Lower lobe of right lung (tissue), 2 donors: ENCODE measurements around the gene CDON. TPM values are rescaled to one million over a fixed set of nuclear protein-coding genes. Genes with fewer than 3 reads are reported as not detected.

Experiments used
- ATAC-seq, 2 donors: fragments of 200-7000 bp; cut with Tn5 transposase; one replicate each; pipeline ENCODE4 v1.9.1; 2020 to 2022; ENCODE audit warnings: mild to moderate bottlenecking in 2 of 2, moderate library complexity in 2 of 2
- DNase-seq: peaks from one replicate; pipeline ENCODE4 v3.0.0-alpha.2; 2020
- H3K27ac ChIP-seq: fragments of 200-600 bp; one replicate; pipeline ENCODE4 v1.8.0; 2022
- H3K27me3 ChIP-seq: fragments of 200-600 bp; one replicate; pipeline ENCODE4 v1.8.0; 2022; ENCODE audit warnings: low read depth
- H3K36me3 ChIP-seq: fragments of 200-600 bp; one replicate; pipeline ENCODE4 v1.8.0; 2022; ENCODE audit warnings: mild to moderate bottlenecking
- H3K4me1 ChIP-seq: fragments of 200-600 bp; one replicate; pipeline ENCODE4 v1.8.0; 2022
- H3K4me3 ChIP-seq: fragments of 200-600 bp; one replicate; pipeline ENCODE4 v1.8.0; 2022; ENCODE audit warnings: mild to moderate bottlenecking
- H3K9me3 ChIP-seq: fragments of 200-600 bp; one replicate; pipeline ENCODE4 v1.8.0; 2022
- intact Hi-C: fragments of 100-400 bp; cut with DNase I; formaldehyde crosslinking; loops from one replicate; pipeline ENCODE4 v1.11.0; 2022
- total RNA-seq: library from RNA; stranded (reverse); fragmentation: NEBNext Ultra II Directional; extraction: Animal tissue kit (Norgen Biotek cat#: 25700); gene quantifications from one replicate; pipeline ENCODE4 v1.2.1, GENCODE V29; 2021
- TF ChIP-seq, protein P1 (sequence below): fragments of 200-600 bp; IDR thresholded peaks from one replicate; pipeline ENCODE4 v1.8.0; 2022; ENCODE audit warnings: antibody characterized with exemption, mild to moderate bottlenecking
- donor health status: DM: no; HTN: yes; CAD: no; lungs with severe emphysema.

CDON gene
- total RNA-seq, 1 donor from 2014 or later, result 18.5 TPM

- intact Hi-C loops, result no loop called here
- Histone ChIP-seq H3K4me1 (peaks cover 16% of the 10 kb centered on the region), H3K27ac (no peak overlapping the region), H3K36me3 (no peaks in the 10 kb centered on the region), H3K4me3 (no peak overlapping the region), H3K9me3 (no peaks in the 10 kb centered on the region), H3K27me3 (peaks cover 14% of the 10 kb centered on the region)
- DNase-seq, result no peak
- peak in 1 of 2 donors; percentile 55 for ATAC-seq
- TF ChIP-seq, protein P1, sequence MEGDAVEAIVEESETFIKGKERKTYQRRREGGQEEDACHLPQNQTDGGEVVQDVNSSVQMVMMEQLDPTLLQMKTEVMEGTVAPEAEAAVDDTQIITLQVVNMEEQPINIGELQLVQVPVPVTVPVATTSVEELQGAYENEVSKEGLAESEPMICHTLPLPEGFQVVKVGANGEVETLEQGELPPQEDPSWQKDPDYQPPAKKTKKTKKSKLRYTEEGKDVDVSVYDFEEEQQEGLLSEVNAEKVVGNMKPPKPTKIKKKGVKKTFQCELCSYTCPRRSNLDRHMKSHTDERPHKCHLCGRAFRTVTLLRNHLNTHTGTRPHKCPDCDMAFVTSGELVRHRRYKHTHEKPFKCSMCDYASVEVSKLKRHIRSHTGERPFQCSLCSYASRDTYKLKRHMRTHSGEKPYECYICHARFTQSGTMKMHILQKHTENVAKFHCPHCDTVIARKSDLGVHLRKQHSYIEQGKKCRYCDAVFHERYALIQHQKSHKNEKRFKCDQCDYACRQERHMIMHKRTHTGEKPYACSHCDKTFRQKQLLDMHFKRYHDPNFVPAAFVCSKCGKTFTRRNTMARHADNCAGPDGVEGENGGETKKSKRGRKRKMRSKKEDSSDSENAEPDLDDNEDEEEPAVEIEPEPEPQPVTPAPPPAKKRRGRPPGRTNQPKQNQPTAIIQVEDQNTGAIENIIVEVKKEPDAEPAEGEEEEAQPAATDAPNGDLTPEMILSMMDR, result no peak
Observed at GRCh38 chr11:126060757-126061171, 1.9 kb downstream of the CDON start.

- DNase-seq, result no peak
- no peak overlapping the region for H3K27ac ChIP-seq
- intact Hi-C loops, result no loop called here
- H3K9me3 ChIP-seq, result no peaks in the 10 kb centered on the region
- peaks cover 16% of the 10 kb centered on the region for H3K4me1 ChIP-seq
- TF ChIP-seq, protein P1, result no peak
- H3K4me3 ChIP-seq, result no peak overlapping the region
- H3K27me3 ChIP-seq, result peaks cover 14% of the 10 kb centered on the region
- no peak for ATAC-seq
- no peaks in the 10 kb centered on the region for H3K36me3 ChIP-seq
Observed at GRCh38 chr11:126059238-126059781, 3.4 kb downstream of the CDON start.

DNA sequence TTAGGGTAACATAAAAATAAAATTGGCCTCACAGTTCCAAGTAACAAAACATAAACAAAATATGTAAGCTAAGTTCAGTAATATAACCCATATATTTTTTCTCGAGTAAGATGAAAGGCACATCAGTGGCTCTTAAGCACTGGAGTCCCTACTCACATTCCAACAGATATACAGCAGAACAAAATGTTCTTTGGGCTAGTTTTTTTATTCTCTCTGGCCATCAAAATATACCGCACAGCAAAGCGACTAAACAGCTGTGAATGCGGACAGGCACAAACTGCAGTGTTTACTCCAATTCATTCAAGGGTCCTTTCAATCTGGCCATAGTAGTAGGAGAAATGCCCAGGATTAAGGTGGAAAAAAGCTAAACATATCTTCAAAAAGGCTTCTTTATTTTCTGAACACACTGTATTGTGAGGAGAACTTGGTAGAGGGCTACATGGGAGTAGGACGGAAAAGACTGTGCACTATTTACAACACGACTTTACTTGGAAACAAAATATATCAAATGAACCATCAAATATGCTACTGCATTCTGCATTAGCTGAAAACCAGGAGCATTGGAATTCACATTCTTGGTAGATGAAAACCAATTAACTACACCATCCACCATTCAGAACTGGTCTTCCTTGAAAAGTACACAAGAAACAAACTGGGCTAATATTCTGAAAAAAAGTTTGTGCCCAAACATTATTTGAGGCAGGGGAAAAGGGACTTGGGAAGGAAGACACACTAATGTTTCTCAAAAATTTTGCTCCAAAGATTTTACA lies 4.4 kb downstream of the CDON start:
- Histone ChIP-seq H3K27me3 (peaks cover 14% of the 10 kb centered on the region), H3K27ac (no peak overlapping the region), H3K4me1 (peaks cover 12% of the 10 kb centered on the region), H3K9me3 (no peaks in the 10 kb centered on the region), H3K36me3 (no peaks in the 10 kb centered on the region), H3K4me3 (no peak overlapping the region)
- TF ChIP-seq, protein P1, result no peak
- no peak for ATAC-seq
- no peak for DNase-seq
- intact Hi-C loops, result no loop called here

GRCh38 chr11:126054882-126055281 lies 7.8 kb downstream of the CDON start:
- ATAC-seq (no peak), DNase-seq (no peak)
- Histone ChIP-seq H3K4me1 (no peaks in the 10 kb centered on the region), H3K4me3 (no peak overlapping the region), H3K27me3 (no peaks in the 10 kb centered on the region), H3K9me3 (no peaks in the 10 kb centered on the region), H3K27ac (no peak overlapping the region), H3K36me3 (no peaks in the 10 kb centered on the region)
- intact Hi-C loops, result no loop called here
- TF ChIP-seq, protein P1, result no peak

DNA sequence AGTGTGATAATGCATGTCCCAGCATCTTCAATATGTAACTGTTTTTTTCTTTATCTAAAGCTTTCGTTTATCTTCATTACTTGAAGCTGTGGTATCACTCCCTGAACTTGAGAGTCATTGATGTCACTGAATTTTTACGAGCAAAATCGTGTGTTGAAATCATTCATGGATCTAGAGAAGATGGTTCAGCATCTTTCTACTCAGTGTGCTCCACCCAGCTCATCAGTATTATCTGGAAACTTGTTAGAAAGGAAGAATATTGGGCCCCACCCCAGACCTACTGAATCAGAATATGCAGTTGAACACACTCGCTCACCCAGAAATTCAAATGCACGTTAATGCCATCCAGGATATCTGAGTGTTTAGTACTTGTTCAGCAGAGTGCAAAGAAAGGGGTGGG lies 8.3 kb downstream of the CDON start:
- Histone ChIP-seq H3K4me1 (no peaks in the 10 kb centered on the region), H3K4me3 (no peak overlapping the region), H3K9me3 (no peaks in the 10 kb centered on the region), H3K27me3 (no peaks in the 10 kb centered on the region), H3K36me3 (no peaks in the 10 kb centered on the region), H3K27ac (no peak overlapping the region)
- ATAC-seq, result no peak
- DNase-seq, result no peak
- TF ChIP-seq, protein P1, result no peak
- intact Hi-C loops, result no loop called here
